H1 (cell line): ENCODE data around the gene YWHAG. TPM values are rescaled to one million over a fixed set of nuclear protein-coding genes. Genes with fewer than 3 reads are reported as not detected.

Experiments
- RBBP5 ChIP-seq: IDR thresholded peaks from 2 replicates; pipeline ENCODE4 v1.7.1; 2012; ENCODE audit warnings: low read depth, mild to moderate bottlenecking, inconsistent platforms, low read length, moderate library complexity, borderline replicate concordance
- RXRA ChIP-seq: IDR thresholded peaks from 2 replicates; pipeline ENCODE4 v1.6.1; 2011; ENCODE audit warnings: low read depth, mild to moderate bottlenecking, low read length, moderate library complexity; ENCODE audit not compliant: insufficient read depth
- SUZ12 ChIP-seq: fragments of 200-600 bp; sonication (generic); IDR thresholded peaks from 2 replicates; pipeline ENCODE4 v1.6.1; 2012; ENCODE audit warnings: mild to moderate bottlenecking, inconsistent platforms, low read length, moderate library complexity, mixed read lengths
- TAF1 ChIP-seq: IDR thresholded peaks from 2 replicates; pipeline ENCODE4 v1.6.1; 2011; ENCODE audit warnings: mild to moderate bottlenecking, low read depth, low read length
- polyA plus RNA-seq, 7 experiments: library from polyadenylated mRNA; depleted of rRNA in 3 of 7; stranded (reverse) in 5 of 7; unstranded in 2 of 7; fragments of >200 nt in 5 of 7; fragments of 200-250 nt in 2 of 7; gene quantifications; 1 replicate in 5 of 7; 2 replicates in 1 of 7; 4 replicates in 1 of 7; pipeline versions ENCODE4 v1.2.1 to v1.2.3, GENCODE V29; 2011 to 2013; ENCODE audit warnings: missing spikeins in 2 of 7, mixed read lengths in 2 of 7
- total RNA-seq: library from RNA; stranded (reverse); fragmentation: NEBNext Ultra II Directional; extraction: Animal tissue kit (Norgen Biotek cat#: 25700); gene quantifications from 2 replicates; pipeline ENCODE4 v1.2.1, GENCODE V29; 2021
- TF ChIP-seq, protein P1 (sequence below): IDR thresholded peaks from 2 replicates; pipeline ENCODE4 v1.6.1; 2011; ENCODE audit warnings: low read depth, mild to moderate bottlenecking, low read length; ENCODE audit not compliant: insufficient read depth

The YWHAG gene
- total and polyA plus RNA-seq, 2 of the 8 experiments (the other 6 are each of a cell fraction or from before 2014, with no cell fraction given) = 57.2 to 241 TPM

DNA sequence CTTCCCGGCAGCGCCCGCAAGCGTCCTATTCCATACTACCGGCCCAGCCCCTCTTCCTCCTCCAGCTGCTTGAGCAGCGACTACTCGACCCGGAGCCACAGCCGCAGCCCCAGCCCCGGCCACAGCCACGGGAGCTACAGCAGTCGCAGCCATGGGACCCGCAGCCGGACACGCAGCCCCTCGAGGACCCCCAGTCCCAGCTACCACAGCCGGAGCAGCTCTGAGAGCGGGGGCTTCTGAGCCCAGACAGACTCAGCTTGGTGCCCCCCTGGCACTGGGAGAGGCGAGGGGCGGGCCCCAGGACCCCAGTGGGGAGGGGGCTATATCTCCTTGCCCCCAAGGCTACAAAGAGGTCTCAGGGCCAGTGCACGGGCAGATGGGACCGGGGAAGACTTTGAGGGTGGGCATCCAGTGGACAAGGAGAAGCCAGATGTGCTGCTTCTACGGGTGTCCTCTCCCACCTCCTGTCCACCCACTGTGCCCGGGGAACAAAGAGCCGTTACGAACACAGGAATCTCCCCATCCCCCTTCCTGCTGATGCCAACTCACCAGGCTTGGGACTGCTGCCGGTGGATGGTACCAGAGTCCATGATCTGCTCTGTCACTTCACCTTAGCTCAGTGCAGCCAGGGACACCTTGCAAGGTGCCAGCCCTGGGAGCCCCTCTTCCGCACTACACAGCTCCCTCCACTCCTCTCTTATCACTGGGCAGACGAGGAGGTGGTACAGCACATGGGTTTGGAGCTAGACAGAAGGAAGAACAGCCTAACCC, 73.0 kb downstream of the YWHAG start (continued):
- no peak for TF ChIP-seq RXRA
- TF ChIP-seq, protein P1, sequence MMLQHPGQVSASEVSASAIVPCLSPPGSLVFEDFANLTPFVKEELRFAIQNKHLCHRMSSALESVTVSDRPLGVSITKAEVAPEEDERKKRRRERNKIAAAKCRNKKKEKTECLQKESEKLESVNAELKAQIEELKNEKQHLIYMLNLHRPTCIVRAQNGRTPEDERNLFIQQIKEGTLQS = no peak
- TF ChIP-seq RBBP5 = no peak
- no peak for TF ChIP-seq SUZ12
- TF ChIP-seq TAF1 = no peak
- TF ChIP-seq, all 59 proteins: peak for 0
